Daoy (cell line): ENCODE data around the gene CD63. TPM values are rescaled to one million over a fixed set of nuclear protein-coding genes. Genes with fewer than 3 reads are reported as not detected.

Source experiments
- DNase-seq: peaks from one replicate; pipeline ENCODE4 v3.0.0-alpha.2; 2015; ENCODE audit warnings: low read depth
- total RNA-seq: library from RNA; depleted of rRNA; stranded (reverse); fragments of >200 nt; shearing (Covaris generic); gene quantifications from 2 replicates; pipeline ENCODE4 v1.2.3, GENCODE V29; 2014; rRNA removed

CD63 gene
- total RNA-seq, 1 experiment from 2014 or later, result 638 TPM

DNA sequence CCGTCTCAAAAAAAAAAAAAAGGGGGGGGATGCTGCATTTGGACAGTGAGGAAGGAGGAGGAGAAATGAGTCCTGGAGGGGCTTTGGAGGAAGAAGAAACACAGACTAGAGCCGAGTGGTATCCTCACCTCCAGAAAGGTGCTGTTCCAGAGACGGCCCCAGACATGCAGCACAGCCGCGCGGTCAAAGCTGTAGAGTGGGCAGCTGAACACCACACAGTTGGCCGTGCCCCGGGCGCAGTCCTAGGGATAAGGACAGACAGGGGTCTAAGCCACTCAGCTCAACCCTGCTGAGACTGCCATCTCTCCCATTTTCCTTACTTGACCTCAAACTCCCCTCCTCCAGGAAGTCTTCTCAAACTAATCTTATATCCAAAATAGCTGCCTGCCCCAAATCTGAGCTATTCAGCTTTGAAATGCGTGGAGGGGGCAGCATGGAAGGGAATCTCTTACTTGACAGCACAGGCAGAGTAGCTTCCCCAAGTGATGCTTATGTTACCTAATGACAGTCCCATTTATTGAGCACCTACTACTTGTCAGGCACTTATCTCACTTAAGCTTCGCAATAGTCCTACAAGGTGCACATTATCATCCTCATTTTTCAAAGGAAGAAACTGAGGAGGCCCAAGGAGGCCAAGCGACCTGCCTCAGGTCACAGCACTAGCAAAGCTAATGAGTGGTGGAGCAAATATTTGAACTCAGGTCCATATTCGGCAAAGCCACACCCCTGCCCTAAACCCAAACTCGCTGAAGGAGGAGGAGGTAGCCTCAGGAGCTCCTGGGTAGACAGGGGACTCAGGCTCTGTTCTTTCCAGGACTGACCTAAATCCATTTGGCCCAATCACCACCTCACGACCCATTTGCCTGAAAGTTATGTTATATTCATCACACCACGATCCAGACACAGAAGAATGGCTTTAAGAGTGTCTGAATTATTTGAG lies 39.8 kb downstream of the CD63 start:
- no peak for DNase-seq

DNA sequence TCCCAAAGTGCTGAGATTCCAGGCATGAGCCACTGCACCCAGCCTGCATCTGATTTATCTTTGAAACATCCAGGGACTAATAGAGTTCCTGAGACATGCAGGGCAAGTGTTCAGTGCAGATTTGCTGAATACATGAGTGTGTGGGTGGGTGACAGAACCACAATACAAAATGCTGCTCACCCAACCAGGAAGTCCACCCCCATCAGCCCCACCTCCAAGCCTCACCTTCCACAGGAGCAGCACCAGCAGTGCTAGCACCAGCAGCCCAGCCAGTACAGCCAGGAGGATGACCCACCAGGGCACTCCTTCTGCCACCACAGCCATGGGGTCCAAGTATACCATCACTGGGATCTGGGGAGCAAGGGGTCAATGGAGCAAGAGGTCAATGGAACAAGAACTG lies 41.1 kb downstream of the CD63 start:
- no peak for DNase-seq

DNA sequence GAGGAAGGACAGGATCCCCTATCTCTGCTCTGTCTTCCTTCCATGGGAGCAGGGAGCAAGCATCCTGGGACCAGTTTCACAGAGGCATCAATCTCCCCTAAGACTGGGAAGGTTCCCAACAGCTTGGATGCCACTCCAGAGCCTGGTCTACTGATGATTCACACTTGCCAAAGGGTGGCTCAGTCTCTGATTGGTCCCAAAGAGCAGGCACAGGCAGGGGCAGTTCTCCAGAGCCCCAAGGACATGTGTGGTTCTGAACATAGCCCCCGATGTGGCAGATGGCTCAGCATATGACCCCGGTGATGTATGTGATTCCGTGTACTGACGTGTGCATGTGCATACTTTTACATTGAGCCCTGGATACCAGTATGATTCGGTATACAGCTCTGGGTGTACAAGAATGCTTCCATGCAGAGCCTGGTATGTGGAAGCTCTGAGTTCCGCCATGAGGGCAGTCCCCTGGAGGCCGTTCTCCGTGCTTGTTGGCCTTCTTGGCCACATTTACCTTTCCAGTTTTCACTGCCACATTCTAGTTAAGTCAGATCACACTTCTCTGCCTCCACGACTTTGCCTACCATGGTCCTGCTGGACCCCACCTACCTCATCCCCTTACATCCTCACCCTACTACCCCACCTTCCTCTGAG lies 42.3 kb downstream of the CD63 start:
- no peak for DNase-seq

DNA sequence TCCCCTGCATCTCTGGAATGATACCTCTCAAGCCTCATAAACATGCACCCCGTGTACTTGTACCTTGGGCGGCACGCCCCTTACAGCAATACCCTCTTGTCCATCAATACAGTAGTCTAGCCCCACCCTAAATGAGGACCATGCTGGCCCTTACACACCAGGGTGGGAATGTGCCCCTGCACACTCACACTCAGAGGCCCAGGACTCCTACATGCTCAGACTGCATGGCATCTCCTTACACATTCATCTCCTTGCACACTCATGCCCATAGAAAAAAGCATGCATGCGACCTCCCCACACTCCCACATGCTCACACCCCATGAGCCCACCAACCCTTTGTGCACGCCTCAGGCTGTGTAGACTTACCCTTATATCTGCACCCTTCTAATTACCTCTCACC lies 43.1 kb downstream of the CD63 start:
- DNase-seq, result no peak

DNA sequence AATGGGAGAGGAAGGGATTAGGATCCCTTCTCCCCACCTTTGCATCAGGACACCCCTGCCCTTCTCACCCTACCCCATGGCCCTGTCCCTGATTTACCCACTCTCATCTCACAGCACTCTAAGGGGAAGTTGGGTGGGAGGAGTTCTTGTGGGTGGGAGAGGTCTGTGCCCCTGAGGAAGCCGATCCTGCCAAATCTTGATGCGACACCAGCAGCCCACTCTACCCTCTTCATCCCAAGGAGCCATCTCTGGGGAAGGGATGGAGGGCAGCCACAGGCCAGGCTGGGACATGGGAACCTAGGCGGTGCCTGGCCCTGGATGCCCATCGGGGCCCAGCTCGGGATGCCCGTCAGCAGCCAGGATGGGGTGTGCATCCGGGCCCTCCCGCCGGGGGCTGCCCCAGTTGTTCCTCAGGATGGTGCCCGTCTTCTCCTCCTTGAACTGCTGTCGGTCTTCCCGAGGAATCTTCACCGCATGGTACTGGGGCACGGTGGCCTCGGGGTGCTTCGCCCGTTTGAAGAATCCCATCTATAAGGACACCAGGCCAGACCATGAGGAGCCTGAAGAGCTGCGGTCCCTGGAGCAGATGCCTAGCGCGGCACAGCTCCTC lies 43.9 kb downstream of the CD63 start:
- DNase-seq, result no peak

DNA sequence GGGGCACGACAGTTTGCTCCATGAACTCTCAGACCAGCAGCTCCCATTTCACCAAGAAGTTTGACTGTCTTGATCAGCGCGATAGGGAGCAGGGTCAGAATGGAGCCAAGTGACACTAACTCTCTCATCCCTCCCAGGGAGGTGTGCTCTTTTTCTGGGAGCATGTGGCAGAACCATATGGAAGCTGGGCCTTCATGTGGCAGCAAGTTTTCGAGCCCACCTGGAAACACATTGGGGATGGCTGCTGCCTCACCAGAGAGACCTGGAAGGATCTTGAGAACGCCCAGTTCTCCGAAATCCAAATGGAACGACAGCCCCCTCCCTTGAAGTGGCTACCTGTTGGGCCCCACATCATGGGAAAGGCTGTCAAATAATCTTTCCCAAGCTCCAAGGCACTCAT lies 45.1 kb downstream of the CD63 start:
- DNase-seq, result no peak

DNA sequence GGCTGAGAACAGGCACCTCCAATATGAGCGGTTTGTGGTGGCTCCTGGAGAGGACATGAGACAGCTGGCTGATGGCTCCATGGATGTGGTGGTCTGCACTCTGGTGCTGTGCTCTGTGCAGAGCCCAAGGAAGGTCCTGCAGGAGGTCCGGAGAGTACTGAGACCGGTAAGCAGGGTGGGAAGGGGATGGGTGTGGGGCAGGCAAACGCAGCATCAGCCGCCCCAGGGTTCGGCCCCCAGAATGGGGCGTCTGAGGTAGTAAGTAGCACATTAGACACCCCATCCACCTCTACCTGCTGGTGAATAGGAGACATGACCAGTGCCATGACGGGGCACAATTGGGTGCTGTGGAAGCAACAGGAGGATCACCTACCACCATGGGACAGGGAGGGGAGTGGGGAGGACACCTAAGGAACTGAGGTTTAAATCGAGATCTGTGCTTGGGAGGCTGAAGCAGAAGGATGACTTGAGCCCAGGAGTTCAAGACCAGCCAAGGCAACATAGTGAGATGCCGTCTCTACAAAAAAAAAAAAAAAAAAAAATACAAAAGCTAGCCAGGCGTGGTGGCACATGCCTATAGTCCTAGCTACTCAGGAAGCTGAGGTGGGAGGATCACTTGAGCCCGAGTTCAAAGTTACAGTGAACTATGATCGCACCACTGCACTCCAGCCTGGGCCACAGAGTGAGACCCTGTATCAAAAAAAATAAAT lies 46.6 kb downstream of the CD63 start:
- DNase-seq, result no peak

DNA sequence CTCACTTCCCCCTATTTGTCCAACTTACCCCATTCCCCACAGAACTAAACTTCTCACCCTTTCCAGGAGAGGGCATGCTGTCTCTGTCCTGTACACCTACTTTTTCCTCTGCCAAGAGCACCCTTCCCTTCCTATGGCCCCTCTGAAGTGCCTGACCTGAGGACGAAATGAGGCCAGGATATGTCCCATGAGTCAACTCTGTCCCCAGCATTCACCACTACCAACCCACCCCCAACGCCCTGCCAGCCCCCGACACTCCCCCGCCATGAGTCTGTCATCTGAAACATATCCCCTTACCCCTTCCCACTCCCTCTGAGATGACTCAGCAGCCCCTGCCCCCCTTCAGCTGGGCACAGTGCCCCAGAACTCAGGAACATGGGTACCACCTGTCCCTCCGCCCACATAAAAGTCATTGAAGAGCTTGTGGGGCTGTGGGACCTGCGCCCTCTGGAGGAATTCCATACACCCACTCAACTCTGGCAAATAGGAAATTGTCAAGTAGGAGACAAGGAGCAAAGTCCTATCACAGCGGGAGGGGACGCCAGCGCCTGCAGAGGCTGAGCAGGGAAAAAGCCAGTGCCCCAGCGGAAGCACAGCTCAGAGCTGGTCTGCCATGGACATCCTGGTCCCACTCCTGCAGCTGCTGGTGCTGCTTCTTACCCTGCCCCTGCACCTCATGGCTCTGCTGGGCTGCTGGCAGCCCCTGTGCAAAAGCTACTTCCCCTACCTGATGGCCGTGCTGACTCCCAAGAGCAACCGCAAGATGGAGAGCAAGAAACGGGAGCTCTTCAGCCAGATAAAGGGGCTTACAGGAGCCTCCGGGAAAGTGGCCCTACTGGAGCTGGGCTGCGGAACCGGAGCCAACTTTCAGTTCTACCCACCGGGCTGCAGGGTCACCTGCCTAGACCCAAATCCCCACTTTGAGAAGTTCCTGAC lies 47.4 kb downstream of the CD63 start:
- peak; percentile 84 for DNase-seq

DNA sequence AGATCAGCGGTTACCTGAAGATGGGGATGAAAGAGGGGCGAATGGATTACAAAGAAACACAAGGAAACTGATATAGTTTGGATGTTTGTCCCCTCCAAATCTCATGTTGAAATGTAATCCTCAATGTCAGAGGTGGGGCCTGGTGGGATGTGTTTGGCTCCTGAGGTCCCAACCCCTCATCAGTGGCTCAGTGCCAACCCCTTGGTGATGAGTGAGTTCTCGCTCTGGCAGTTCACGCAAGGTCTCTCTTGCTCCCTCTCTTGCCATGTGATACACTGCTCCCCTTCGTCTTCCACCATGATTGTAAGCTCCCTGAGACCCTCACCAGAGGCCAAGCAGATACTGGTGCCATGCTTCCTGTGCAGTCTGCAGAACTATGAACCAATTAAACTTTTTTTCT lies 49.1 kb downstream of the CD63 start:
- DNase-seq, result no peak

DNA sequence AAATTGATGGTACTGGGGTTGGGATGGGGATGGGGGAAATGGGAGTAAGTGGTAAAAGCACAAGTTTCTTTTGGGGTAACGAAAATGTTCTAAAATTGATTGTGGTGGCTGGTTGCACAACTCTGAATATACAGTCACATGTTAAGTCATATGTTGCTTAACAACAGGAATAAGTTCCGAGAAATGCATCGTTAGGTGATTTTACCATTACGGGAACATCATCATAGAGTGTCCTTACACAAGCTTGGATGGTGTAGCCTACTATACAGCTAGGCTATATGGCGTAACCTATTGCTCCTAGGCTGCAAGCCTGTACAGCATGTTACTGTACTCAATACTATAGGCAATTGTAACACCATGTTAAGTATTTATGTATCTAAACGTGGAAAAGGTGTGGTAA lies 52.1 kb downstream of the CD63 start:
- no peak for DNase-seq

DNA sequence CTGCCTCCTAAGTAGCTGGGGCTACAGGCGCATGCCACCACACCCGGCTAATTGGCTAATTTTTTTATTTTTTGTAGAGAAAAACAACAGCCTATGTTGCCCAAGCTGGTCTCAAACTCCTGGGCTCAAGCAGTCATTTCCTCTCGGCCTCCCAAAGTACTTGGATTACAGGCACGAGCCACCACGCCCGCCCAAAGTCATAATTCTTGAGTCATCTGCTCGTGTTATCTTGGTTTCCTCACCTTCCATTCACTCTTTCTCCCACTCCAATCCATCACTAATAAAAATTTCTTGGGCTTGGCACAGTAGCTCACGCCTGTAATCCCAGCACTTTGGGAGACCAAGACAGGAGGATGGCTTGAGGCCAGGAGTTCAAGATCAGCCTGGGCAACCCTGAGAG lies 53.1 kb downstream of the CD63 start:
- DNase-seq, result no peak

Other genes with a start within 250 kb of the CD63 start
- gene OR6C68, start 236.6 kb downstream of the CD63 start, total RNA-seq, result not detected in 2 replicates
- not detected in 2 replicates for gene OR6C4, start 179.4 kb downstream of the CD63 start, total RNA-seq
- not detected in 2 replicates for gene OR2AP1, start 156.5 kb downstream of the CD63 start, total RNA-seq
- not detected in 2 replicates for gene OR10P1, start 92.1 kb downstream of the CD63 start, total RNA-seq
- gene ITGA7, start 21.1 kb downstream of the CD63 start, total RNA-seq, result 2.4 and 3.4 TPM in 2 replicates
- 112 and 135 TPM in 2 replicates for gene BLOC1S1, start 13.0 kb downstream of the CD63 start, total RNA-seq
- 2.2 and 4.5 TPM in 2 replicates for gene RDH5, start 8.6 kb downstream of the CD63 start, total RNA-seq
- 1.5 and 2.5 TPM in 2 replicates for gene GDF11, start 14.1 kb upstream of the CD63 start, total RNA-seq
- 165 and 253 TPM in 2 replicates for gene SARNP, start 88.7 kb upstream of the CD63 start, total RNA-seq
- 36.5 and 44.3 TPM in 2 replicates for gene ORMDL2, start 89.0 kb upstream of the CD63 start, total RNA-seq
- gene DNAJC14, start 100.6 kb upstream of the CD63 start, total RNA-seq, result 44.4 and 54.2 TPM in 2 replicates
- 6.9 and 8.4 TPM in 2 replicates for gene MMP19, start 113.9 kb upstream of the CD63 start, total RNA-seq
- gene PYM1, start 198.9 kb upstream of the CD63 start, total RNA-seq, result 49.1 and 59.7 TPM in 2 replicates
- gene DGKA, start 202.2 kb upstream of the CD63 start, total RNA-seq, result 14.5 and 58.4 TPM in 2 replicates
- 0.06 and 0.12 TPM in 2 replicates for gene PMEL, start 237.0 kb upstream of the CD63 start, total RNA-seq
- gene CDK2, start 237.8 kb upstream of the CD63 start, total RNA-seq, result 57.5 and 58.0 TPM in 2 replicates
- 22.7 and 31.7 TPM in 2 replicates for gene RAB5B, start 245.1 kb upstream of the CD63 start, total RNA-seq